A549 (cell line): ENCODE results near the gene SRM.

Source experiments
- CEBPB ChIP-seq, 2 experiments: fragments of >200 bp in 1 of 2; sonication (Bioruptor Twin) in 1 of 2; formaldehyde crosslinking in 1 of 2; IDR thresholded peaks; 2 replicates each; pipeline ENCODE4 v1.6.1; 2012 to 2016
- CTCF ChIP-seq: fragments of >200 bp; sonication (Bioruptor Twin); formaldehyde crosslinking; IDR thresholded peaks from 3 replicates; pipeline ENCODE4 v1.5.1; 2016
- EP300 ChIP-seq, 2 experiments: fragments of >200 bp; sonication (Bioruptor Twin); formaldehyde crosslinking; IDR thresholded peaks; 2 replicates in 1 of 2; 3 replicates in 1 of 2; pipeline ENCODE4 v1.6.1; 2016 to 2017
- HDAC2 ChIP-seq: fragments of 200-600 bp; sonication (generic); IDR thresholded peaks from 2 replicates; pipeline ENCODE4 v1.6.1; 2016
- POLR2A ChIP-seq: IDR thresholded peaks from 2 replicates; pipeline ENCODE4 v1.6.1; 2012; ENCODE audit warnings: mild to moderate bottlenecking, low read length
- RAD21 ChIP-seq, 2 experiments: fragments of >200 bp in 1 of 2; sonication (Bioruptor Twin) in 1 of 2; formaldehyde crosslinking in 1 of 2; IDR thresholded peaks in 1 of 2; conservative IDR thresholded peaks in 1 of 2; 2 replicates in 1 of 2; 3 replicates in 1 of 2; pipeline ENCODE4 v1.6.1; 2012 to 2018; ENCODE audit warnings: inconsistent platforms in 1 of 2
- REST ChIP-seq: fragments of 200-600 bp; sonication (generic); IDR thresholded peaks from 2 replicates; pipeline ENCODE4 v1.6.1; 2016; ENCODE audit warnings: antibody characterized with exemption, mild to moderate bottlenecking, moderate library complexity
- RFX5 ChIP-seq: fragments of 450-650 bp; IDR thresholded peaks from 2 replicates; pipeline ENCODE4 v1.7.1; 2014; ENCODE audit warnings: antibody characterized with exemption, mild to moderate bottlenecking, moderate library complexity
- RNF2 ChIP-seq: fragments of 200-600 bp; sonication (generic); IDR thresholded peaks from 2 replicates; pipeline ENCODE4 v1.6.1; 2016; ENCODE audit warnings: low read depth, mild to moderate bottlenecking, antibody characterized with exemption, moderate library complexity, borderline replicate concordance
- ZSCAN20 ChIP-seq: fragments of 250-450 bp; sonication (Bioruptor Pico); IDR thresholded peaks from 2 replicates; pipeline ENCODE4 v1.8.0; 2022; ENCODE audit warnings: mild to moderate bottlenecking, moderate library complexity

GRCh38 chr1:11056504-11056903 is 3.3 kb downstream of the SRM start:
- no peak for TF ChIP-seq CTCF
- TF ChIP-seq RFX5 = no peak
- no peak for TF ChIP-seq HDAC2
- no peak for TF ChIP-seq CEBPB (IDR thresholded peaks at IDR 0.05)
- no peak for TF ChIP-seq POLR2A
- TF ChIP-seq REST = no peak
- TF ChIP-seq RAD21 (conservative IDR thresholded peaks at IDR 0.05 in 1 of 2, IDR thresholded peaks at IDR 0.05 in 1 of 2) = no peak
- no peak for TF ChIP-seq ZSCAN20 (CRISPR knock-in tag)
- TF ChIP-seq EP300 (IDR thresholded peaks at IDR 0.05) = no peak
- no peak for TF ChIP-seq RNF2
